ENCODE data around the gene RAB36. TPM values are rescaled to one million over a fixed set of nuclear protein-coding genes. Genes with fewer than 3 reads are reported as not detected.
A peak's percentile ranks its signal among the peaks of the same experiment; 100 is the strongest.

Gene RAB36
- total and polyA plus RNA-seq, 10 donors = 1.0 to 3.7 (median 1.6) TPM

GRCh38 chr22:23098718-23099530 is 46.4 kb upstream of the RAB36 start:
- no peak for TF ChIP-seq POLR2A (IDR thresholded peaks at IDR 0.05)
- peak in 2 of 3 donors; percentile 55 to 67 for TF ChIP-seq POLR2AphosphoS5 (IDR thresholded peaks at IDR 0.05)

GRCh38 chr22:23099531-23099804 is 45.8 kb upstream of the RAB36 start:
- Histone ChIP-seq H3K27me3 (replicated peaks in 1 of 7) (no peaks in the 10 kb centered on the region), H3K4me1 (peaks cover 12 to 49% (median 26%) of the 10 kb centered on the region in 6 donors), H3K36me3 (peaks cover 0 to 11% (median 0%) of the 10 kb centered on the region in 6 donors), H3K9me3 (no peaks in the 10 kb centered on the region), H3K27ac (peak overlapping the region in 6 of 8 donors; percentile 35 to 83 (median 70)), H3K4me3 (no peak overlapping the region)
- WGBS, 5 donors = 79 to 91% (median 86%) methylated on average over 5 to 6 of the region's 6 CpGs
- no peak for DNase-seq
- TF ChIP-seq POLR2A (IDR thresholded peaks at IDR 0.05) = no peak
- no peak for TF ChIP-seq POLR2AphosphoS5 (IDR thresholded peaks at IDR 0.05)
- TF ChIP-seq CTCF (IDR thresholded peaks at IDR 0.05 in 8 of 11, conservative IDR thresholded peaks at IDR 0.05 in 3 of 11) = no peak
- intact Hi-C loops (cut with DNase I; ENCODE audit: low total_unique reads) = no loop called here

More at GRCh38 chr22:23098718-23099530, 46.4 kb upstream of the RAB36 start:
- DNase-seq = no peak
- peaks cover 0 to 11% (median 0%) of the 10 kb centered on the region in 6 donors for H3K36me3 ChIP-seq
- intact Hi-C loops (cut with DNase I; ENCODE audit: low total_unique reads) = no loop called here
- H3K27ac ChIP-seq = peak overlapping the region; percentile 35 to 83 (median 64)
- 55 to 82% (median 72%) methylated on average over 14 to 28 of the region's 28 CpGs for WGBS, 5 donors
- no peak overlapping the region for H3K4me3 ChIP-seq
- H3K27me3 ChIP-seq (replicated peaks in 1 of 7) = no peaks in the 10 kb centered on the region
- peaks cover 12 to 49% (median 26%) of the 10 kb centered on the region in 6 donors for H3K4me1 ChIP-seq
- H3K9me3 ChIP-seq = no peaks in the 10 kb centered on the region

GRCh38 chr22:23100124-23100801 is 45.0 kb upstream of the RAB36 start:
- Histone ChIP-seq H3K4me3 (no peak overlapping the region), H3K4me1 (peaks cover 12 to 49% (median 26%) of the 10 kb centered on the region in 6 donors), H3K27ac (peak overlapping the region in 1 of 8 donors; percentile 83), H3K9me3 (no peaks in the 10 kb centered on the region), H3K27me3 (replicated peaks in 1 of 7) (no peaks in the 10 kb centered on the region), H3K36me3 (peaks cover 0 to 10% (median 0%) of the 10 kb centered on the region in 6 donors)
- intact Hi-C loops (cut with DNase I; ENCODE audit: low total_unique reads) = no loop called here
- DNase-seq = no peak
- 83 to 89% (median 88%) methylated on average over 4 to 7 of the region's 7 CpGs for WGBS, 5 donors
- TF ChIP-seq POLR2A (IDR thresholded peaks at IDR 0.05) (no peak), POLR2AphosphoS5 (IDR thresholded peaks at IDR 0.05) (no peak), CTCF (IDR thresholded peaks at IDR 0.05 in 8 of 11, conservative IDR thresholded peaks at IDR 0.05 in 3 of 11) (no peak)

GRCh38 chr22:23101524-23101923 is 43.8 kb upstream of the RAB36 start:
- Histone ChIP-seq H3K4me1 (peaks cover 12 to 49% (median 26%) of the 10 kb centered on the region in 6 donors), H3K27me3 (replicated peaks in 1 of 7) (no peaks in the 10 kb centered on the region), H3K36me3 (no peaks in the 10 kb centered on the region), H3K9me3 (no peaks in the 10 kb centered on the region), H3K27ac (no peak overlapping the region), H3K4me3 (no peak overlapping the region)
- TF ChIP-seq POLR2AphosphoS5 (IDR thresholded peaks at IDR 0.05) = no peak
- no peak for TF ChIP-seq CTCF (IDR thresholded peaks at IDR 0.05 in 8 of 11, conservative IDR thresholded peaks at IDR 0.05 in 3 of 11)
- TF ChIP-seq POLR2A (IDR thresholded peaks at IDR 0.05) = no peak
- 82 to 93% (median 89%) methylated on average over 2 to 3 of the region's 3 CpGs for WGBS, 5 donors
- intact Hi-C loops (cut with DNase I; ENCODE audit: low total_unique reads) = no loop called here
- no peak for DNase-seq

Measured in spleen (tissue), 11 donors.